UCSD-AML1 (cell line): Measurements from ENCODE around the gene FIG4.
"Not testable (repeated sequence)": the region's sequence is repeated elsewhere in the genome, so short reads cannot be mapped to it uniquely, and the experiment has no call there.

ENCODE experiments used
- DNase-seq: peaks from one replicate; lab custom pipeline; 2025; ENCODE audit not compliant: unreplicated experiment; lab: John Stamatoyannopoulos, UW

The FIG4 gene

DNA sequence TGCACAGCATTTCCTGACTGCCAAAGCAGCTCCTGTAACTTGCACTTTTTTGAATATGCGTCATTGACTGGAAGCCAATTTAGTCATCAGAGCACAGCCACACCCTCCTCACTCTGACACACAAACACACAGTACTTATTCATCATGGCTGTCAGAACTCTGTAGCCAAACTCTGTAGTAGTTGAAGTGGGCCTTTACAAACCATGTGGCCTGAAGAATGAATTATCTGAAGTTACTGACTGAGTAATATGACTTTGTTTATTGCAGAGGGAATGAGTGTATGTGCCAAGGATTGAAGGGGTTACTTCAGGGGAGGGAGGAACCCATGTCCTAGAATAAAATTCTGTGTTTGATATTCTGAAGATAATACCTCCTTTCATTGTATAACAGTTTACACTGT is 102.7 kb downstream of the FIG4 start:
- DNase-seq = no peak

- no peak for DNase-seq
Observed at GRCh38 chr6:109794201-109794923, 103.3 kb downstream of the FIG4 start.

DNA sequence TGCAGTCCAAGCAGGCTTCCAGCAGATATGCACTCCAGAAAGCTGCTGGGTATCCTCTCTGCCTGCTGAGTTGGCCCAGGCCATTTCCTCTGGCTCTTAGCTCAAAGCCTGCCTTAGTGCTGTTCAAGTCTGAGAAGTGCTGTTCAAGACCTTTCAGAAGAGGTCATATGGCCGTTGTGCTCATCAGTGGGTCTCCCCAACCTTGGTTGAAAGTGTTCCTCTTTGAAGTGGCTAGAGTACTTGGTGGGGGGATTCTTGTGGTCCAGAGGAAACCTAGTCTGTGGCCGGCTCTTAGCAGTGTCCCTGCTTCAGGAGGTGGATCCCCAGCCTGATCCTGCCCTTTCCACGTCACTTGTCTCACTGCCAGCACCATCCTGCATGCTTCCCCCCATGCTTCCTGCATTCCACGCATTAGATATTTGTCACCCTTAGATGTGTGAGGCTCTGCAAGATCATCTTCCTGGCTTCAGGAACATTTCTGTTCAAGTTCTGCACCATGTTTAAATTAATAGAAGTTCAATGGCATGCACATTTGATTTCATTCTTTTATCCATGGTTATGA is 105.0 kb downstream of the FIG4 start:
- DNase-seq = no peak

- DNase-seq = no peak
Observed at GRCh38 chr6:109799129-109799528, 108.0 kb downstream of the FIG4 start.

DNA sequence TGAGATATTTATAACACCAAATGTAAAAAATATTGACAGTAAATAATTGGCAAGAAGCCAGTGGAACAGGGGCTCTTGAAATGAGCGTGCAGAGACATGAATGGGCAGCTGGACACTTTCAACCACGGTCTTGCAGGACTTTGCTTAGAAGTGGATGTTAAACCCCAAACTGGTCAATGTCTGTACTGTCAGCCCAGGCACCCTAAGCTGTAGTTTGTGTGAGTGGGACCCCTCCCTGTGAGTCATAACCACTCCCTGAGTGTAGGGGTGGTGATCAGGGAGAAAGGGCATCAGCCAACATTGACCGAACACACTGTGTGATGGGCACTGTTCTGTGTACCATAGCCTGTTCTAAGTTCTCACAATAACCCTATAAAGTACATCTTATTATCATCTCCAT is 108.6 kb downstream of the FIG4 start:
- DNase-seq = no peak

DNA sequence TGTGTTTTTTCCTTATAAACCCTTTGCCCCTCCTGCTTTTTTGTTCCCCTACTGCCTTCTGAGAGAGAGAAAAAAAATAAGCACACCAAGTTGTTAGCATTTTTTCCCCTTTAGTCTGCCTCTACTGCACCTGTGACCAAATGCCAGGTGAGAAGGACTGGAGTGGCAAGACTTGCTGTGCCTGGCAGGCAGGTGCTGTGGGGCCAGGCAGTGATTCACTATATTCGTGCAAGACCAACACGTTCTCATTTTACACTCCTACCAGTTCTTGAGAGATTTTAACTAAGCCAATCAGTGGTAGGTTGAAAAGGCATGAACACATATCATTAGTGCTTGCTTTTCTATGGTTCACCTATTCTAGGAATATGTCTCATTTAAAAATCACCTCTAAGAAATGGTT is 109.7 kb downstream of the FIG4 start:
- DNase-seq = no peak

DNA sequence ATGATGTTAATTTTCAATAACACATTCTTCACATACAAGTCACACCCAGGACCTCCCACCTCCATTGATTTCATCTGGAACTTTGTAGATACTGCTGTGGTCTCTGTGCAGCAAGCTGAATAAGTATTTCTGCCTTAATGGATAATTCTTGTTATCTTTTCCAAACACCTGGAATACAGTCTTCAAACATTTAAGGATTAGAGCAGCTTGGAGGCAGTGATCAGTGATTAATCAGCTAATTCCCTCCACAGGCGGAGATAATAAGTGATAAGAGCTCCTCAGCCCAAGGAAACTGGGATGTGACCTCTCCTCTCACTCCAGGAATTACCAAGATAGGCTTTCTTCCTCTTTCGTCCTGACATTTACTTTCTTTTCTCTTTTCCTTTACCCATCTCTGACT is 110.7 kb downstream of the FIG4 start:
- DNase-seq = no peak

- no peak for DNase-seq
Observed at GRCh38 chr6:109804020-109804419, 112.9 kb downstream of the FIG4 start.

- DNase-seq = no peak
Observed at GRCh38 chr6:109807881-109808280, 116.8 kb downstream of the FIG4 start.

DNA sequence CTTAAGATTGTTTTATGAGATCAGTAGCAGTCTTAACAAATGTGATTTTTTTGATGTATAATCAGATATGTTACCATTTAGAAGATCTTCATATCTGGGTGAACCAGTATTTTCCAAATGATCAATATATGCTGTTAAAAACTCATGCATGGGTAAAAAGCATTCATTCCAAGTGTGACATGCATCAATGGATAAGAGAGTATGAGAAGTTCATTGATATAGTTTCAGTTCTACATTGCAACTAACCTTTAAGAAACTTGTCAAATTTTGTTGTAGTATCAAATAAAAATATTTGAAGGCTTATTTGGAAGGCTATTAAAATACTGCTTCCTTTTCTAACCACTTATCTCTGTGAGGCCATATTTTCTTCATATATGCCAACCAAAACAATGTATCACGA is 117.7 kb downstream of the FIG4 start:
- no peak for DNase-seq

- no peak for DNase-seq
Observed at GRCh38 chr6:109815054-109815453, 124.0 kb downstream of the FIG4 start.

DNA sequence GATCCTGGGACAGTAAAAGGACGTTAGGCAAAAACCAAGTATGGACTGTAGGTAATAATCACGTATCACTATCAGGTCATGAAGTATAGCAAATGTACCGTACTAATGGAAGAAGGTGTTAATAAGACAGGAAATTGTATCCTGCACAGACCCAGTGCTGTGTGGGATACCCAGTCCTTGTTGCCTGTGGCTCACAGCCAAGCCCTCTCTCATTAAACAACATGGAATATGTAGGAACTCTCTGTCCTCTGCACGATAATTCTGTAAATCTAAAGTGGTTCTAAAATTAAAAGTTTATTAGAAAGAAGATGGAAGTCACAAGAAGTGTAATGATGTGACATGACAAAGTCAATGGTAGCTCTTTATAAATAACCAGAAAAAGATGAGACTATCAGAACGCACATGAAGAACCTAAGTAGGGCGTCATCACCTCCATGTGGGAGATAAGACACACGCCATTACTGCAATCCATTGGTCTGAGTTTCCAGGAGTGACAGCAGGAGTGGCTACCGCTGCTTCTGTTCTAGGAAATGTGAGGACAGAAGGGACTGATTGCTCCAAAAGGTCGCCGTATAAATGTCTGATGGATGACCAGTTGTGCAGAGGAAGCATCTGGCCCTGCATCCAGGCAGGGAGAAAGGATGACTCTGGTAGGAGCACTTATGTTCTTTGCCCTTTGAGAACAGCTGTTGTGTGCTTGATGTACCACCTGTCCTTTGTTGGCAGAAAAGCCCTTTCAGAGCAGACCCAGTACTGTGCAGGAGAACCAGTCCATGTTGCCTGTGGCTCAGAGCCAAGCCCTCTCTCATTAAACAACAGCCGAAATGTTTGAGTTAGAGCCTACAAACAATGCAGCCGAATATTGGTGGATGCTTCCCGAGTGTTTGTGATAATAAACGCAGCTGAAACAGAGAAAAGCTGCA is 125.6 kb downstream of the FIG4 start:
- DNase-seq = no peak

GRCh38 chr6:109820706-109821350 is 129.7 kb downstream of the FIG4 start:
- no peak for DNase-seq

DNA sequence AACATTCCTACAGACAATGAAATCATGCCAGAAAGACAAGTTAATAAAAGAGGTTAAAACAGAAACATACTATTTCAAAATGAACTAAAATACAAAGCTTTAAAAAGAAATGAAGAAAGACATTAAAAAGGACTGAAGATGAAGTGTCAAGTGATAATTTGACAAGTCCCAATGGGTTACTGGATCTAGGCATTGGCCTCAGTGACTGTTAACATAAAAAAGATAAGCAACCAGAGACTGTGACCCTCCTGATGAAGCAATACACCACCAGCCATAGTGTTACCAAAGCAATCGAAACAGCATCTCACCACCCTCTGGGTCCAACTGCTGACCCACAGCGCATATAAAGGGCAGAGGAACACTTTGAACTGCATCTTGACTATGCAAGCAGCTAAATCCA is 130.3 kb downstream of the FIG4 start:
- no peak for DNase-seq

DNA sequence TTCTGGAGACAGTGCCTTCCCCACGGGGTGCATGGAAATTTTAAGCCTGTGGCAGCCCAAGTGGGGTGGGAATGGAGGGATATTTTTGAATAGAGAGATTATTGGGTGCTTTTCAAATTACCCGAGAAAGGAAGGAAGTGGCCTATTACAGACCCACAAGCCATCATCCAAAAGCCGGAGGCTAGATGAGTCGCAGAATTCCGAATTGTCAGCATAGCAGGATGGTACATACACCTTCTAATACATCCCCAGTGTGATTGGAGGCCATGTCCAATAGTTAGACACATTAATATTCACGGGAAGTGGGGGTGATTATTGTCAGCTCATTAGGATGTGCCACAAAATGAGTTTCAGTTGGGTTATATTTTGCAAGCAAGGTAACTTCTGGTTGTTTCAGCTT is 133.0 kb downstream of the FIG4 start:
- DNase-seq = no peak

DNA sequence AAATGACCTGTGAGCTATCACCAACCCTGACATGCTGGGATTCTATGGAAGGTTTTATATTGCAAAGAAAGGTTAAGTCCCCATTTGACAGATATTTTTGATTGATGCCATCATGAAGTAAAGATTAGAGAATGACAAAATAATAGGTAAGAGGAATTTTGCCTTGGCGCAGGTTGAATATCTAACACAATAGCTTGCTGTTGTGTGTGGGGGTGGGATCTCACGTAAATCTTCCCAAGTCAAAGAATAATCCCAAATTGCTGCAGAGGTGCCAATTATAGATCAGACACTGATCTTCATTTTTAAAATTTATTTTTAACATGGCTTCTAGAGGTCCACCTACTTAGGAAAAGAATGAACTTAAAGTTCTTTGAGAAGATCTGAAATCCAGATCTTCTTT is 135.5 kb downstream of the FIG4 start:
- DNase-seq = no peak

DNA sequence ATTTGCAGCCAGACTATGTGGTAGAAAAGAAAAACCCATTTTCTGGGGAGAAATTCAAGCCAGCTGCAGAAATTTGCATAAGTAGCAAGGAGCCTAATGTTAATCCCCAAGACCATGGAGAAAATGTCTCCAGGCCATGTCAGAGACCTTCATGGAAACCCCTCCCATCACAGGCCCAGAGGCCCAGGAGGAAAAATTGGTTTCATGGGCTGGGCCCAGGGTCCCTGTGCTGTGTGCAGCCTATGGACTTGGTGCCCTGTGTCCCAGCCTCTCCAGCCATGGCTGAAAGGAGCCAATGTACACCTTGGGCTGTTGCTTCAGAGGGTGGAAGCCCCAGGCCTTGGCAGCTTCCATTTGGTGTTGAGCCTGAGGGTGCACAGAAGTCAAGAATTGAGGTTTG is 140.3 kb downstream of the FIG4 start:
- DNase-seq = not testable (repeated sequence)

- no peak for DNase-seq
Observed at GRCh38 chr6:109834131-109834530, 143.0 kb downstream of the FIG4 start.

DNA sequence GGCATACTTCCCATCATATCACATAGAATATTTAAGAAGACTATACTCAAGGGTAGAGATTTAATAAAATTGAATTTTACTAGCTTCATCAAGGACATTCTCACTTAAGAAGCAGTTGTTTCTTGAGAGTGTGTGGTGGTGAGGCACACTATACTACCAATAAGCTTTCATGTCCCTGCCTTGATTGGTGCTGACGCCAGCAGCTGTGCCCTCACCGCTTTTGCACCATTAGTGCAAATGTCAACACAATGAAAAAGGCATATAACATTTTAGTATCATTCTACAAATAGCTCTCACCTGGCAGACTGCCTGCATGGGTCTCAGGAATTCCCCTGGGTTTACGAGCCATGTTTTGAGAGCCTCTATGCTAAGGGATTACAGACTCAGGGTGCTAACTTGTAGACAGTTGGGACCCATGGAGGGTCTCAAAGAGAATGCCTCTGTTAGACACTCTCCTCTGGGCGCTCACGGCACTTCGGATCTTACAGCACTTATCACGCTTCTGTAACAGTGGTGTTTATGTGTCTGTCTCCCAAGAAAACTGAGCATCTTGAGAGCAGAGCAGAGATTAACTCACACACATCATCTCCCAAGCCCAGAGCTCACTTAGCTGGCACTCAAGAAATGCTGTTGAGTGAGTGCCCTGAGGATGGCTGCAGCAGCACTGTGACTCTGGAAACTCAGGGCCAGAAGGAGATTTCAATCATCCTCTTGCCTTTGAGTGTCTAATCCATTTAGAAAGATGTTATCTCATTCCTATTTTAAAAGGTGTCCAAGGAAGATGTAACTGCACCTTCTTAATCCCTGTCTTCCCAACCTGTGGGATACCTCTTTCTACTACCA is 143.7 kb downstream of the FIG4 start:
- no peak for DNase-seq

DNA sequence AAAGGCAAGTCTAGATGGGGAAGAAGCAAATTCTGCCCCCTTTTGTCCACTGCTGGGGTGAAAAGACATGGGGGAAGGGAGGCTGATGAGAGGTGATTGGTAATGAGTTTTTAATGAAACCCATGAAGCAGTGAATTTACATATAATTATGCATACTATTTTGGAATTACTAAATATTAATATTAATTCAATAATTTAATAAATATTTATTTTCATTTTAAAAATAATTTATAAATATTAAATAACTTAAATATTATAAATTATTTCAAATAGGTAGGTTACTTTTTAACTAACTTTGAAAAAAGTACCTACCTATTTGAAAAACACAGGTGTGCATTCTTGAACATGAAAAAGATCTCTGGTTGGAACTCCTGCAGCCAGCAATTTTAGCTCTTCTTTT is 148.9 kb downstream of the FIG4 start:
- no peak for DNase-seq

DNA sequence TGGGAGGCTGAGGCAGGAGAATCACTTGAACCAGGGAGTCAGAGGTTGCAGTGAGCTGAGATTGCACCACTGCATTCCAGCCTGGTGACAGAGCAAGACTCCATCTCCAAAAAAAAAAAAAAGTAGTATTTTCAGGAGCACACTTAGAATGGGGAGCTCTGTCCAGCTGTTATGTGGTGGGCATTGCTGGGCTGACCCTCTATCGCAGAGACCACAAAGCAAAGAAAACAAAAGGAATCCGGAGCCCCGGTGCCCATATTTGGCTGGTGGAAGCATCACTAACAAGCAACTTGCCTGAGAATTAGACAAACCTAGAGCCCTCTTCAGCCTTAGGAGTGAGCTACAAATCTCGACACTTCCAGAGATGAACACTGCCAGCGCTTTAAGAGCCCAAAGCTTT is 149.7 kb downstream of the FIG4 start:
- no peak for DNase-seq
